Fibroblast of lung (primary cell): ENCODE results near the gene SPDYE3.
"Not testable (repeated sequence)": the region's sequence is repeated elsewhere in the genome, so short reads cannot be mapped to it uniquely, and the experiment has no call there.

Experiments
- CTCF ChIP-seq, 2 donors: IDR thresholded peaks in 1 of 2; conservative IDR thresholded peaks in 1 of 2; 1 replicate in 1 of 2; 2 replicates in 1 of 2; pipeline ENCODE4 v1.5.1; 2011 to 2012; ENCODE audit warnings: low read length in 2 of 2, control low read depth in 1 of 2, inconsistent platforms in 1 of 2, low read depth in 1 of 2, mild to moderate bottlenecking in 1 of 2
- EZH2 ChIP-seq: IDR thresholded peaks from 2 replicates; pipeline ENCODE4 v1.5.1; 2012; ENCODE audit warnings: low read length, control low read depth, mild to moderate bottlenecking; ENCODE audit errors: missing control alignments

- not testable (repeated sequence) for TF ChIP-seq CTCF (conservative IDR thresholded peaks at IDR 0.05 in 1 of 2, IDR thresholded peaks at IDR 0.05 in 1 of 2; ENCODE audit: low read depth in 1 of 2, low read length in 2 of 2); EZH2
Observed at GRCh38 chr7:100287191-100287969, 20.1 kb upstream of the SPDYE3 start.
